Body of pancreas (tissue), 4 donors: ENCODE results near the gene GATAD2B. TPM values are rescaled to one million over a fixed set of nuclear protein-coding genes. Genes with fewer than 3 reads are reported as not detected.

Experiments
- ATAC-seq: fragments of 150-250 bp; one replicate; pipeline ENCODE4 v1.9.1; 2016
- DNase-seq, 4 donors: peaks; one replicate each; pipeline ENCODE4 v3.0.0-alpha.2; 2019
- H3K27ac ChIP-seq, 4 donors: fragments of 200-600 bp; sonication (generic); 1 replicate in 3 of 4; 2 replicates in 1 of 4; pipeline versions ENCODE4 v1.5.1 to v1.6.1; 2016 to 2019; ENCODE audit warnings: mild to moderate bottlenecking in 1 of 4, mixed read lengths in 1 of 4, moderate library complexity in 1 of 4
- H3K27me3 ChIP-seq, 2 donors: fragments of 200-600 bp; sonication (generic); one replicate each; pipeline ENCODE4 v1.6.0; 2016; ENCODE audit warnings: mild to moderate bottlenecking in 1 of 2
- H3K36me3 ChIP-seq, 2 donors: fragments of 200-600 bp; sonication (generic); replicated peaks in 1 of 2; 2 replicates each; pipeline ENCODE4 v1.5.1; 2016; ENCODE audit warnings: low read depth in 2 of 2; ENCODE audit not compliant: insufficient read depth in 1 of 2
- H3K4me1 ChIP-seq: fragments of 200-600 bp; sonication (generic); one replicate; pipeline ENCODE4 v1.6.0; 2016
- H3K4me3 ChIP-seq, 2 donors: fragments of 200-600 bp; sonication (generic); 1 replicate in 1 of 2; 2 replicates in 1 of 2; pipeline ENCODE4 v1.5.1; 2016 to 2019
- H3K9me3 ChIP-seq, 3 donors: fragments of 200-600 bp; sonication (generic); 1 replicate in 2 of 3; 2 replicates in 1 of 3; pipeline ENCODE4 v1.5.1; 2016
- CTCF ChIP-seq, 7 experiments: fragments of 450-650 bp in 4 of 7; fragments of 200-600 bp in 3 of 7; sonication (generic) in 3 of 7; IDR thresholded peaks; one replicate each; pipeline ENCODE4 v1.5.1; 2016 to 2019; ENCODE audit warnings: antibody characterized with exemption in 7 of 7
- POLR2A ChIP-seq, 3 donors: fragments of 450-650 bp; IDR thresholded peaks; one replicate each; pipeline ENCODE4 v1.6.1; 2016; ENCODE audit warnings: antibody characterized with exemption in 3 of 3, mild to moderate bottlenecking in 2 of 3
- WGBS, 2 donors: methylation state at CpG; one replicate each; pipeline ENCODE4 v1.1.5; 2017; 5-methylcytosine and 5-hydroxymethylcytosine counted together
- intact Hi-C: fragments of 100-400 bp; cut with DNase I; formaldehyde crosslinking; loops from one replicate; pipeline ENCODE4 v1.15.1; 2023
- total RNA-seq, 2 donors: library from RNA; depleted of rRNA; stranded (reverse); fragments of >200 nt; gene quantifications; one replicate each; pipeline ENCODE4 v1.1.0, GENCODE V29; 2016

GATAD2B gene
- total RNA-seq, 2 donors from 2014 or later, result 7.8 to 12.5 TPM

- TF ChIP-seq CTCF (IDR thresholded peaks at IDR 0.05) (no peak), POLR2A (IDR thresholded peaks at IDR 0.05) (no peak)
- 25 to 31% methylated on average over 13 to 17 of the region's 17 CpGs for WGBS, 2 donors
- Histone ChIP-seq H3K9me3 (no peaks in the 10 kb centered on the region), H3K4me1 (peaks cover 72% of the 10 kb centered on the region), H3K4me3 (no peak overlapping the region), H3K36me3 (no peaks in the 10 kb centered on the region), H3K27ac (peak overlapping the region in 3 of 4 donors; percentile 49 to 58 (median 49)), H3K27me3 (no peaks in the 10 kb centered on the region)
- peak; percentile 46 to 83 (median 60) for DNase-seq
- intact Hi-C loops, result no loop called here
- no peak for ATAC-seq
Measured at GRCh38 chr1:153779781-153780541, 142.8 kb downstream of the GATAD2B start.

- no peak for TF ChIP-seq POLR2A (IDR thresholded peaks at IDR 0.05)
- no peak for TF ChIP-seq CTCF (IDR thresholded peaks at IDR 0.05)
- WGBS, 2 donors, result 88 to 89% methylated on average over 11 to 18 of the region's 18 CpGs
- intact Hi-C loops, result no loop called here
- Histone ChIP-seq H3K4me3 (no peak overlapping the region), H3K4me1 (peaks cover 75% of the 10 kb centered on the region), H3K27me3 (no peaks in the 10 kb centered on the region), H3K36me3 (no peaks in the 10 kb centered on the region), H3K9me3 (no peaks in the 10 kb centered on the region), H3K27ac (peak overlapping the region in 3 of 4 donors; percentile 3 to 58 (median 49))
- ATAC-seq, result no peak
- DNase-seq, result no peak
Measured at GRCh38 chr1:153778824-153779519, 143.8 kb downstream of the GATAD2B start.

GRCh38 chr1:153778051-153778823, 144.5 kb downstream of the GATAD2B start:
- Histone ChIP-seq H3K4me1 (peaks cover 73% of the 10 kb centered on the region), H3K27ac (peak overlapping the region in 3 of 4 donors; percentile 3 to 31 (median 7)), H3K27me3 (no peaks in the 10 kb centered on the region), H3K9me3 (no peaks in the 10 kb centered on the region), H3K36me3 (no peaks in the 10 kb centered on the region), H3K4me3 (no peak overlapping the region)
- intact Hi-C loops, result no loop called here
- TF ChIP-seq CTCF (IDR thresholded peaks at IDR 0.05), result no peak
- DNase-seq (no peak), ATAC-seq (no peak)
- 89 to 92% methylated on average over 19 to 22 of the region's 22 CpGs for WGBS, 2 donors

DNA sequence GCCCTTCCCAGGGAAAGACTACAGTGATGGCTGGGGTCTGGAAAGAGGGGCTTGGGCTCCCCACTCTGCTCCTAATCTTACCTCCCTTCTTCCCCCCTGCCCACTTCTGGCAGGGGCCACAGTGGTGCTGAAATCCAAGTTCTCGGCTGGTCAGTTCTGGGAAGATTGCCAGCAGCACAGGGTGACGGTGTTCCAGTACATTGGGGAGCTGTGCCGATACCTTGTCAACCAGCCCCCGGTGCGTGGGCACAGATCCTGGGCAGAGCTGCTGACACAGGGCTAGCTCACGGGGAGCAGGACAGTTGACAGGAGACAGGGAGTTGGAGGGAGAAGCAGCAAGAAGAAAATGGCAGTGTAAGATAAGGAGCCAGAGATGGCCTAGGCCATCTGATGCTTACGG, 145.1 kb downstream of the GATAD2B start:
- Histone ChIP-seq H3K4me1 (peaks cover 67% of the 10 kb centered on the region), H3K27ac (peak overlapping the region in 2 of 4 donors; percentile 7 to 31), H3K4me3 (no peak overlapping the region), H3K27me3 (no peaks in the 10 kb centered on the region), H3K36me3 (no peaks in the 10 kb centered on the region), H3K9me3 (no peaks in the 10 kb centered on the region)
- ATAC-seq, result no peak
- intact Hi-C loops, result no loop called here
- TF ChIP-seq CTCF (IDR thresholded peaks at IDR 0.05) (no peak), POLR2A (IDR thresholded peaks at IDR 0.05) (no peak)
- 20 to 29% methylated on average over 7 of the region's 7 CpGs for whole genome bisulfite sequencing, 2 donors
- peak; percentile 58 to 74 (median 72) for DNase-seq
